ENCODE results near the gene LRBA.
"Not testable (repeated sequence)": the region's sequence is repeated elsewhere in the genome, so short reads cannot be mapped to it uniquely, and the experiment has no call there.

Gene LRBA

GRCh38 chr4:150562751-150563150, 452.3 kb downstream of the LRBA start:
- H3K4me3 ChIP-seq (ENCODE audit: low read depth, low read length), result no peak overlapping the region
- no peak for DNase-seq (ENCODE audit: low read depth)
- no peak for TF ChIP-seq CTCF (IDR thresholded peaks at IDR 0.05; ENCODE audit: insufficient read depth, low read depth, low read length, missing control alignments)

GRCh38 chr4:150562250-150562649, 452.8 kb downstream of the LRBA start:
- TF ChIP-seq CTCF (IDR thresholded peaks at IDR 0.05; ENCODE audit: insufficient read depth, low read depth, low read length, missing control alignments), result no peak
- no peak for DNase-seq (ENCODE audit: low read depth)
- H3K4me3 ChIP-seq (ENCODE audit: low read depth, low read length), result no peak overlapping the region

GRCh38 chr4:150561143-150561737, 453.8 kb downstream of the LRBA start:
- H3K4me3 ChIP-seq (ENCODE audit: low read depth, low read length), result no peak overlapping the region
- no peak for DNase-seq (ENCODE audit: low read depth)
- TF ChIP-seq CTCF (IDR thresholded peaks at IDR 0.05; ENCODE audit: insufficient read depth, low read depth, low read length, missing control alignments), result no peak

- not testable (repeated sequence) for DNase-seq (ENCODE audit: low read depth); H3K4me3 ChIP-seq (ENCODE audit: low read depth, low read length)
Observed at GRCh38 chr4:150557811-150558210, 457.3 kb downstream of the LRBA start.

- no peak for DNase-seq (ENCODE audit: low read depth)
- H3K4me3 ChIP-seq (ENCODE audit: low read depth, low read length), result no peak overlapping the region
- no peak for TF ChIP-seq CTCF (IDR thresholded peaks at IDR 0.05; ENCODE audit: insufficient read depth, low read depth, low read length, missing control alignments)
Observed at GRCh38 chr4:150547154-150547838, 467.8 kb downstream of the LRBA start.

- DNase-seq (ENCODE audit: low read depth), result no peak
- TF ChIP-seq CTCF (IDR thresholded peaks at IDR 0.05; ENCODE audit: insufficient read depth, low read depth, low read length, missing control alignments), result no peak
- H3K4me3 ChIP-seq (ENCODE audit: low read depth, low read length), result no peak overlapping the region
Observed at GRCh38 chr4:150546286-150546685, 468.8 kb downstream of the LRBA start.

GRCh38 chr4:150543042-150543441, 472.0 kb downstream of the LRBA start:
- no peak overlapping the region for H3K4me3 ChIP-seq (ENCODE audit: low read depth, low read length)
- DNase-seq (ENCODE audit: low read depth), result no peak
- TF ChIP-seq CTCF (IDR thresholded peaks at IDR 0.05; ENCODE audit: insufficient read depth, low read depth, low read length, missing control alignments), result no peak

Measured in GM12865 (cell line).